HG03342 (cell line): Measurements from ENCODE around the gene TEX9.
"Not testable (repeated sequence)": the region's sequence is repeated elsewhere in the genome, so short reads cannot be mapped to it uniquely, and the experiment has no call there.

ENCODE experiments used
- ATAC-seq: cut with Tn5 transposase; IDR thresholded peaks from one replicate; pipeline ENCODE4 v1.9.1; 2021; ENCODE audit warnings: mild to moderate bottlenecking, moderate library complexity; ENCODE audit not compliant: unreplicated experiment

Gene TEX9

DNA sequence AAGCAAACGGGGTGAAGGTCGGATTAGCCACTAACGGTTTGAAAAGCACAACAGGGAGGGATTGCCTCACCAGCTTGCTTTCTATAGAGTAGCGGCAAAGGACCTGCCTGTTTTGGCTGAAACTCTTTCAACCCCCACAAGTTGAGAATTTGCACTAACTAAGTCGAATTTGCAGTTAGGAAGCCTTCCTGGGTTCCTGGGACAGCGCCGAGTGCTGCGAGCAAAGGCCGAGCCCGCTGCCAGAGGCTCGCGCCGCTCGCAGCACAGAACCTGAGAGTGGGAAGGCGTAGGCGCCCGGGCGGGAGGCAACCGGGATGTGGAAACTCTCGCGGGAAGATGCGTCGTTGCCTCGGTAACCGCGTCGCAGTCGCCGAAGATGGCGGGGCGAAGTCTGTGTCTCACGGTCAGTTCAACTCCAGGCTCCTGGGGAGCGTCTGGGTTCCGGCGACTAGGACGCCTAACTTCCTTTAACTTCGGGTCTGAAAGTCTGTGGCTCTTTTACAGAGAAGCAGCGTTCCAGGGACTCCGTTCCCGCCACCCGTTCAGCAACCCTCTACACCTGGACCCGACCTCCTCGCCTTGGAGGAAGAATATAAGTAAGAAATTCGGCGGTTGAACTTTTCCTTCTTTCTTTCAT lies at the start of gene TEX9:
TSS of gene TEX9 (plus strand) at position 352 of the 637 bp plus-strand sequence. CDS start at position 377, 25 bp downstream.
- peak; percentile 91 for ATAC-seq

DNA sequence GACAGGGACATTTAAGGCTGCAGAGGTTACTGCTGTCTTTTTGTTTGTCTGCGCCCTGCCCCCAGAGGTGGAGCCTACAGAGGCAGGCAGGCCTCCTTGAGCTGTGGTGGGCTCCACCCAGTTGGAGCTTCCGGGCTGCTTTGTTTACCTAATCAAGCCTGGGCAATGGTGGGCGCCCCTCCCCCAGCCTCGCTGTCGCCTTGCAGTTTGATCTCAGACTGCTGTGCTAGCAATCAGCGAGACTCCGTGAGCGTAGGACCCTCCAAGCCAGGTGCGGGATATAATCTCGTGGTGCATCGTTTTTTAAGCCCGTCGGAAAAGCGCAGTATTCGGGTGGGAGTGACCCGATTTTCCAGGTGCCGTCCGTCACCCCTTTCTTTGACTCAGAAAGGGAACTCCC lies 48.7 kb upstream of the TEX9 start:
- ATAC-seq: not testable (repeated sequence)

DNA sequence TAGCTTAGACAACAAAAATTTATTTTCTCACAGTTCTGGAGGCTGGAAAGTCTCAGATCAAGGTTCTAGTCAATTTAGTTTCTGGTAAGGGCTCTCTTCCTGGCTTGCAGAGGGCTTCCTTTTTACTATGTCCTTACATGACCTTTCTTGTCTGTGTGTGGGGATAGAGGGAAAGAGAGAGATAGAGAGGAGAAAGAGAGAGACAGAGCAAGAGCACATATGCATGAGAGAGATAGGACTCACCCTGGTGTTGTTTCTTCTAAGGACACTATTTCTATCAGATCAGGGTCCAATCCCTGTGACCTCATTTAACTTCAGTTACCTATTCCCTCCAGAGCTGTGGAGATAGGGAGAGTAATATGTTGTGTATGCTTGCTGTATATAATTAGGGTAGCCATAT lies 44.9 kb upstream of the TEX9 start:
- ATAC-seq: no peak

DNA sequence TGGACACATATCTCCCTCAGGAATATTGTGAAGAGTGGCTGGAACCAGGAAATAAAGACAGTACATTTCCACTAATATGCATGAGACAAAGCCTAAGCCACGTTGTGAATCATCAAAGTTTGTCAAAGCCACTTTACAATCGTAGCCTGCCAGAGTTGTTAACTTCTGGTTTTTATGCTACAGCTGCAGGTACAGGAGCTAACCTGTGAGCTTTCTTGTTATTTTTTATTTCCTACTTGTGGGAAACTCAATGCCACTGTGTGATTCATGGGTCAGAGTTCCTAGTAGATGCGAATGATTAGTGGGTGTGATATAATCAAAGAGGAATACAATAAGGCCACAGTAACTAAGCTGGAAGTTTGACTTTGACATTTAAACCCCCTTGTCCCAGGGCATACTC lies 44.4 kb upstream of the TEX9 start:
- ATAC-seq: no peak

DNA sequence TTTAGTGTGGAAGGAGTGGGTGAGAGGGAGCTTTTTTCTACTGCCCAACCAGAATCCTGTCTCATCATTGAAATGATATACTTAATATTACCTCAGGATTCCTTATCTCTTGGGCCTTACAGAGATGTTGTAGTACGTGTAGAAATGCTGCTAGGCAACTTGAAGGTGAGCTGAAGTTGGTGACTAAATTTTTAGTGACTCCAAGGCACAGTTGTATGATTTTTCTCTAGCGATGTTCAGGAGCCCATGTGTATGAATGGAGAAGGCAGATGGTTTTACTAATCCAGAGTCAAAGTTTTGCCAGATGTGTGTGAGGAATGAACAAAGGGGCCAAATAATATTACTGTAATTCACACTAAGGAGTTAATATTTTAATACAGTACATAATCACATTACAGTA lies 42.8 kb upstream of the TEX9 start:
- no peak for ATAC-seq

DNA sequence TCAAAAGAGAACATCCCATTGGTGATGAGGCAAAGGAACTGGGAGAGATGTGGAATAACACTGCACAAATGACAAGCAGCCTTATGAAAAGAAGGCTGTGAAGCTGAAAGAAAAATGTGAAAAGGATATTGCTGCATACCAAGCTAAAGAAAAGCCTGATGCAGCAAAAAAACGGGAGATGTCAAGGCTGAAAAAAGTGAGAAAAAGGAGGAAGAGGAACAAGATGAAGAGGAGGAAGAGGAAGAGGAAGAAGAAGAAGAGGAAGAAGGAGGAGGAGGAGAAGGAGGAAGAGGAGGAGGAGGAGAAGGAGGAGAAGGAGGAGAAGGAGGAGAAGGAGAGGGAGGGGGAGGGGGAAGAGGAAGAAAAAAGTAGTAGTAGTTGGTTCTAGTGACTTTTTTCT lies 41.8 kb upstream of the TEX9 start:
- ATAC-seq: no peak

DNA sequence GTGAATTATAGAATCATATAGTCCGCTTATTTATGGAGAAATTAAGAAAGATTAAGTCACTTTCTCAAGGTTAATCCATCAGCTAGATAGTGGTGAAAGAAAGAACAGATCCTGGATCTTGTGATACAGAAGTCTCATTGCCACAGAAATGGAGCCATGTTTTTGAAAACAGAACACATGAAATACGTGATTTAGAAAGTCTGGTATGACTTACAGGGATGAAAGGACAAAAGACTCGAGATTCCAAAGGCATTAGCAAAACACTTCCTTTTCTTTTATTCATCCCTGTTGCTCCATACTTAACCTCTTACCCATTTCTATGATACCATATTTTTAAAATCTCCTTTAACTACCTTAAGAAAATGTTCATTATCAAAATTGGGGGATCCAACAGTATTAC lies 40.0 kb upstream of the TEX9 start:
- no peak for ATAC-seq

DNA sequence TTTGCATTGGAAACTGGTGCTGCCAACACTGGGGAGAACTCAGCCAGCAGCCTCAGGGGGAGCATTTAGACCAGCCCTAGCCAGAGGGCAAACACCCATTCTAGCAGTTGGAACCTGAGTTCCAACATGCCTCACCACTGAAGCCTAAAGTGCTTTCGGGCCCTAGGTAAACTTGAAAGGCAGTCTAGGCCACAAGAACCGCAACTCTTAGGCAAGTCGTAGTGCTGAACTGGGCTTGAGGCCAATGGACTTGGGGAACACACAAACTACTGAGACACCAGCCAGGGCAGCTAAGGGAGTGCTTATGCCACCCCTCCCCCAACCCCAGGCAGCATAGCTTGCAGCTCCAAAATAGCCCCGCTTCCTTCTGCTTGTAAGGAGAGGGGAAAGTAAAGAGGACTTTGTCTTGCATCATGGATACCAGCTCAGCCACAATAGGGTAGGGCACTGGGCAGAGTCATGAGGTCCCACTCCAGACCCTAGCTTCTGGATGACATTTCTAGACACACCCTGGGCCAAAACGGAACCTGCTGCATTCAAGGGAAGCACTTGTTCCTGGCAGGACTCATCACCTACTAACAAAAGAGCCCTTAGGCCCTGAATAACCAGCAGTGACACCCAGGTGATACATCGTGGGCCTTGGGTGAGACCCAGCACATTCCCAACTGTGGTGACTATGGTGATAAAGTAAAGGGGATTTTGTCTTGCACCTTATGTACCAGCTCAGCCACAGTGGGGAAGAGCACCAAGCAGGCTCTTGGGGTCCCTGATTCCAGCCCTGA lies 37.3 kb upstream of the TEX9 start:
- no peak for ATAC-seq

DNA sequence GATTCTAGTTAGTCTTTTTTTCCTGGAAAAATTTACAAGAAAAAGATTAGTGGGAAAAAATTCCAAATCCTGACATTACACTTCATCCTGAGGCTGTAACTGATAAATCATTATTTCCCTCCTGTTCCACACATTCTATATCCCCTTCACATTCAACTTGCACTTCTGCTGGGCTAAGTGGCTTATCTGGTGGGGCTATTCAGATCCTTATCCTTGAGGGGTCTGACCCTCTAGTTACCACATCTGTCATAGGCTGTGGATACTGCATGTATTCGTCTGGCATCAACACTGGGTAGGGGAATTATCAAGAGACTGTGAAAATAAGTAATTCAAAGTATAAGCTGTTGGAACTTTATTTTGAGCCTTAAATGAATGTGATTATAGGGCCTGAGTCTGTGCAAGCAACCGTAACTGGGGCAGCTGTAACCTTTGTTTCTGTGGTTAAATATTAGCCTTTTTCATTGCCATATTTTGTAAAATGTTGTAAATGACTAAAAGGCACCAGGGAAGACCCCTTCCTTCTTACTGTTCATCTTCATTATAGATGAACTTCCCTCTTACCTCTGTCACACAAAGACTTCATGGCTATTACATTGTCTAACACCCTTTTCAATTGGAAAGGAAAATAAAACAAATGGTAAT lies 28.0 kb upstream of the TEX9 start:
- no peak for ATAC-seq

DNA sequence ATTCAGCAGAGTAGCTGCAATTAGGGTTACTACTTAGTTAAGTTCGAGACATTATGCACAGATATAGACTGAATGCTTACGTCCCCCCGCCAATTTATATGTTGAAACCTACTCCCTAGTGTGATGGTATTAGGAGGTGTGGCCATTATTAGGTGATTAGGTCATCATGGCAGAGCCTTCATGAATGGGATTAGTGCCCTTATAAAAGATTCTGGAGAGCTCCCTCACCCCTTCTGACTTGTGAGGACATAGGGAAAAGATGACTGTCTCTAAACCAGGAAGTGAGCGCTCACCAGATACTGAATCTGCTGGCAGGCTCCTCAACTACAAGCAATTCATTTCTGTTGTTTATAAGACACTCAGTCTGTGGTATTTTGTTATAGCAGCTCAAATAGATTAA lies 25.6 kb upstream of the TEX9 start:
- no peak for ATAC-seq

DNA sequence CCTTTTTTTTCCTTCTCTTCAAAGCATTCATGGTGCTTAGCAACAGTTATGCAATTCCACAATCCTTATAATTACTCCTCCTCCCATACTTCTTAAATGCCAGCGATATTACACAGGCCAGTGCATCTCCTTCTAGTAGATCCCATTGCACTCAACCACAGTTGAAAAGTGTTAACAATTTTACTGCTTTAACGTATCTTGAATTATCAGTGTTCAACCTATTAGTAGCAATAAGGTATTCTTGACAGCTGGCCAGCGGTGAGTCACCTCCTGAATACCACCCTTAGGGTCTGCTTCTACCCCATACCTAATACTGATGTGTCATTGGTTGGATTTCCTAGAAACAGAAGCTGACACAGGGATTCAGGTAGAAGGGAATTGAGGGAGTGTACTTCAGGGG lies 24.0 kb upstream of the TEX9 start:
- no peak for ATAC-seq

DNA sequence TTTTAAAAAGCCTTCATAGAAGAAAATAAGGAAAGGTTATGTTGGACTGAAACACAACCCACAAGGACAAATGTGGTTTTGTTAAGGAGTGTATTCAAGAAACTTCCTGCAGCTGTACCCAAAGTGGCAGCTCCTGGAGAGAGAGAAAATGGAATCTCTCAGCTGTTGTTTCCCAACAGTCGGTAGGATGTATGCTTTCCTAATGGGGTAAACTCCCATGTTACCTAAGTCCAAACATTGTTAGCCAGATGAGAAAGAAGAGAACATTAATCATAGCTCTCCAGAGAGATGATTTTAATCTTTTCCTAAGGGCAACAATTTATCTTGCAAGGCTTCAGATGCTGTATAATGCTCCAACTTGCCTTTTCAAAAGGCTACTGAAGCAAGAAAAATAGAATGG lies 22.6 kb upstream of the TEX9 start:
- no peak for ATAC-seq

DNA sequence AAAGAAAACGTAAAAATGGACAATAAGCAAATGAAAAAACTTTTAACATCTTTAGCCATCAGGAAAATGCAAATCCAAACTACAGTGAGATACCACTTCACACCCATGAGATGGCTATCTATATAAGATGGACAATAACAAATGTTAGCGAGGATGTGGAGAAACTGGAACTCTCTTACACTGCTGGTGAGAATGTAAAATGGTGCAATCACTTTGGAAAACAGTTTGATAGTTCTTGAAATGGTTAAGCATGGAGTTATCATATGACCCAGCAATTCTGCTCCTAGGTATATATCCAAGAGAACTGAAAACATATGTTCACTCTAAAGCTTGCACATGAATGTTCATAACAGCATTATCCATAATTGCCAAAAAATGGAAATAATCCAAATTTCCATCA lies 21.3 kb upstream of the TEX9 start:
- no peak for ATAC-seq

DNA sequence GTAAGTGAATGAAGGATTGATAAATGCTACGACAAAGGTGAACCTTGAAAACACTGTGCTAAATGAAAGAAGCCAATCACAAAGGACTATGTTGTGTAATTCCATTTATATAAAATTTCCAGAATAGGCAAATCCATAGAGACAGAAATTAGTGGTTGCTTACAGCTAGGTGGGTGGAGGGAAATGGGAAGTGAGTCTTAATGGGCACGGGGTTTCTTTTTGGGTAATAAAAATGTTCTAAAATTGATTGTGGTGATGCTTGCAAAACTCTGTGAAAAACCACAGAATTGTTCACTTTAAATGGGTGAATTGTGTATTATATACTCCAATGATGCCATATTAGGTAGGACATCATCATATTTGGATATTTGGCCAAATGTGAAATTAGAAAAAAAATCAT lies 20.9 kb upstream of the TEX9 start:
- no peak for ATAC-seq

DNA sequence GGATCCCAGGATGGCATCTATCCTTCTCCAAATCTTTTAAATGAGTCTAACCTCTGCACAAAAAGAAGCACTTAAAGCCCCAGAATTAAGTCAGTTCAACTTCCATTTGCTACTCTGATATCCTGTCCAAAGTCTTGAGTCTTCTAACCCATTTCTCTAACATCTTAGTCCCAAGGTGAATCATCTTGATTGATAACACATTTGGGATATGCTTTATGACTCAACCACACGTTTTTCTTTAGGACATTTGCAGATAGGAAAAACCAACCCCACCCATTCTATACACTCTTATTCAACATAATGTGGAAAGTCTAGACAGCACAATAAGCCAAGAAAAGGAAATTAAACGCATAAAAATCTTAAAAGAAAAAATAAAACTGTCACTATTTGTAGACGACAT lies 18.8 kb upstream of the TEX9 start:
- no peak for ATAC-seq

DNA sequence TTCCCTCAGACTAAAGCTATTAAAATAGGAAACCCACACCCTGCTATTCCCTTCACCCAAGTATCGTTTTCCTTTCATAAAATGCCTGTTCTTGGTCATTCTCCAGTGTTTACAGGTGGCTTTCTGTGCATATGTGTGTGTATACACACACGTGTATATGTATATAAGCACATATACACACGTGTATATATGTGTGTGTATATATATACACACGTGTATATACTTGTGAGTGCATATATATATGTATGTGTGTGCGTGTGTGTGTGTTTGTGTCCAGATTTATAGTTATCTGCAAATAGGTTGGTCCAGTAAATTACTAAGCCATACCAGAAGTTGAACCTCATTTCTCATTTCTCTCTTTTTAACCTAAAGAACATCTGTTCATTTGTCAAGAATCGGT lies 15.7 kb upstream of the TEX9 start:
- ATAC-seq: no peak

DNA sequence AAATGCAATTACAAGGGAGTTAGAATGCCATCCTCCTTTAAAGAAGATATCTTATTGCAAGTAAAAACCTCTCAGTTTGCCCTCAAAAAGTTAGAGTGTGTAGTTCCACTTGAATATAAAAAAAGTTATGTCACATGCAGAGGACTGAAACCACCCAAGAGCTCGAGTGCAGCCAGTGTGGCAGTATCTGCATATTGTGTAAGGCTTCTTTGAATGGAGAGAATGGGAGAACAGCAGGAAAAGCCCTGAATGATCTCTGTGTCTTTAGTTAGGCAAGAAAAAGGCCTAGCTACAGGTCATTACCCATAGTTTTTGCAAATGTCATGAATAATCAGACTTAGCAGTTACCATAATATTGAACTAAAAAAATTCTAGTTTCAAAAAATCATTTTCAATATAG lies 13.9 kb upstream of the TEX9 start:
- ATAC-seq: no peak

DNA sequence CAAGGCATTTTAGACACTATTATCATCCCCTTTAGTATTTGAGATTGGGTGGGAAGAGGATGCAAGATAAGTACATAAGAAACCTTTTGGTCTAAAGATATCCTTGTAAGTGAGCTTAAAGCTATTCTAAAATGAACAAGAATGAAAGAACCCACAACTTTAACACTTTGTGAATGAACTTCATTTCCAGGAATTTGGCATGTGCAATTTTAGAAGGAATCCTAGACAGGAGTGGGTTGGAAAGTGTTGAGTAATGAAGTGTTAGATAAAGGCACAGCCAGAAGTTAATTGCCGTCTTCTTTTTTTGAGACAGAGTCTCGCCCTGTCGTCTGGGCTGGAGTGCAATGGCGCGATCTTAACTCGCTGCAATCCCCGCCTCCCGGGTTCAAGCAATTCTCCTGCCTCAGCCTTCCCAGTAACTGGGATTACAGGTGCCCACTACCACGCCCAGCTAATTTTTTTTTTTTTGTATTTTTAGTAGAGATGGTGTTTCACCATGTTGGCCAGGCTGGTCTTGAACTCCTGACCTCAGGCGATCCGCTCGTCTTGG lies 13.2 kb upstream of the TEX9 start:
- ATAC-seq: no peak

DNA sequence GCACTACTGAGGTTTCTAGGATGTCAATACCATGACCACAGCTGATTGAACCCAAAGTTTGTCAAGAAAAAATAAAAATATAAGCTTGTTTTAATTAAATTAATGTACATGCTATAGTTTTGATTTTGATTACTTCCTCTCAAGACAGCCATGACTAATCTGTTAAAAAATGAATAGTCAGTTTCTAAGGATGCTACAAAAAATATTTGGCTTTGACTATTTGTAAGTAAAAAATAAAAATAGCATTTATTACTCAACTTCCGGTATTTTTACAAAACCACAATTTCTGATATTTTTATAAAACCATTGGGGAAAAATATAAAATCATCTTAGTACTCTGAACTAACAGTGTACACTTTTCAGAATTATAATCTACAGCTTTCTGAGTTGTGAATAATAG lies 12.1 kb upstream of the TEX9 start:
- ATAC-seq: no peak

DNA sequence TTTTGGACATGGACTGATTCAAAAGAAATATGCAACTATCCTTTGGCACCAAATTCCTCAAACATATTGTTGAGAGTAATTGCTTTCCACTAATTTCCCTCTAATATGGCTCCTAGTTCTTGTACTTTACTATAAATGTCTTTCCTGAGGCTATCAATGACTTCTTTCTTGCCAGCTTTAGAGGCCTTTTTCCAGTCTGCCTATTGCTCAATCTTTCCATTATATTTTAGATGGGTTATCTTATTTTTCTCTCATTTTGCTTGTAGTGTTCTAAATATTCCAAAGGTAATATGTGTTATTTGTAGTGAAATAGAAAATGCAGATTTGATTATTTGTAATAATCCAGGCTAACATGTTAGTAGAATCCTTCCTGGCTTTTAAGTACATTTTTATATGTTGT lies 11.5 kb upstream of the TEX9 start:
- ATAC-seq: no peak

DNA sequence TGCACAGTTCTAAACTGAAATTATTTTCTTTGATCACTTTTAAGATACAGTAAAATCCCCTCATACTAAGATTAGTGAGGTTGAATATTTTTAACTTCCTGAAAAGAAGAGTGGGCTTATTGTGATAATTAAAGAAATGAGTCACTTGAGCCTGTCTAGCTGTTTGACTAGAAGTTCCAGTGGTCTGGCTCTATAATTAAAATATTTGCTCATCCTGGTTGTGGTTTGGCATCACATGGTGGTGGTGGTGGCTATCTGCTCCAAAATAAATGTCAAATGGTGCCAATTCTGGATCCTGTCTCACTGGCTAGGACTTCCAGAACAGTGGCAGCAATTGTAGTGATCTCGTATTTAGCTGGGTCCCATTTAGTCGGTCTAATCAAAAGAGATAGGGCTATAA lies 8.6 kb upstream of the TEX9 start:
- peak; percentile 78 for ATAC-seq

DNA sequence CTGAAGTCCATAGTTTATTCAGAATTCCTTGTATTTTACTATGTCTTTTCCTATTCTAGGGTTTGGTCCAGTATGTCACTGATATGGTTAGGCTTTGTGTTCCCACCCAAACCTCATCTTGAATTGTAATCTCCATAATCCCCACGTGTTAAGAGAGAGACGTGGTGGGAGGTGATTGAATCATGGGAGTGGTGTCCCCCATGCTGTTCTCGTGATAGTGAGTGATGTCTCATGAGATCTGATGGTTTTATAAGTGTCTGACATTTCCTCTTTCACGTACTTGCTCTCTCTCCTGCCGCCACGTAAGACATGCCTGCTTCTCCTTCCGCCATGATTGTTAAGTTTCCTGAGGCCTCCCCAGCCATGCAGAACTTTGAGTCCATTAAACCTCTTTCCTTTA lies 6.6 kb upstream of the TEX9 start:
- no peak for ATAC-seq
